Loucy (cell line): ENCODE results near the gene PMEL.

Experiments used
- H2AFZ ChIP-seq: fragments of 200-600 bp; sonication (generic); 2 replicates; pipeline ENCODE4 v1.6.0; 2016; ENCODE audit warnings: antibody characterized with exemption, mild to moderate bottlenecking, low read length, moderate library complexity
- H3F3A ChIP-seq: fragments of 200-600 bp; 2 replicates; pipeline ENCODE4 v1.6.0; 2016; ENCODE audit warnings: antibody characterized with exemption, low read depth, mild to moderate bottlenecking
- H3K27me3 ChIP-seq: fragments of 200-600 bp; sonication (generic); 2 replicates; pipeline ENCODE4 v1.6.1; 2014; ENCODE audit warnings: low read length, mild to moderate bottlenecking; ENCODE audit not compliant: insufficient read depth, poor library complexity, severe bottlenecking
- H3K36me3 ChIP-seq: fragments of 200-600 bp; sonication (generic); 2 replicates; pipeline ENCODE4 v1.6.1; 2016; ENCODE audit warnings: low read length; ENCODE audit not compliant: insufficient read depth
- H3K4me1 ChIP-seq: fragments of 200-600 bp; sonication (generic); 2 replicates; pipeline ENCODE4 v1.5.1; 2014; ENCODE audit warnings: low read length, mild to moderate bottlenecking; ENCODE audit not compliant: insufficient read depth, poor library complexity, severe bottlenecking
- H3K4me2 ChIP-seq: fragments of 200-600 bp; sonication (generic); 2 replicates; pipeline ENCODE4 v1.6.0; 2014; ENCODE audit warnings: antibody characterized with exemption, low read length, low read depth, mild to moderate bottlenecking; ENCODE audit not compliant: poor library complexity, severe bottlenecking
- H3K4me3 ChIP-seq: fragments of 200-600 bp; sonication (generic); 2 replicates; pipeline ENCODE4 v1.5.1; 2014; ENCODE audit warnings: low read length, mild to moderate bottlenecking, mixed read lengths; ENCODE audit not compliant: poor library complexity, severe bottlenecking
- H3K79me2 ChIP-seq: fragments of 200-600 bp; sonication (generic); 2 replicates; pipeline ENCODE4 v1.6.1; 2014; ENCODE audit warnings: low read length; ENCODE audit not compliant: insufficient read depth
- H3K9ac ChIP-seq: fragments of 200-600 bp; sonication (generic); 2 replicates; pipeline ENCODE4 v1.6.0; 2014; ENCODE audit warnings: mild to moderate bottlenecking, low read depth, low read length, moderate library complexity; ENCODE audit not compliant: poor library complexity, severe bottlenecking
- H3K9me2 ChIP-seq: fragments of 200-600 bp; sonication (generic); replicated peaks from 2 replicates; pipeline ENCODE4 v1.6.1; 2016; ENCODE audit warnings: low read depth, low read length, mixed read lengths
- H3K9me3 ChIP-seq: fragments of 200-600 bp; sonication (generic); 2 replicates; pipeline ENCODE4 v1.6.1; 2014; ENCODE audit warnings: mild to moderate bottlenecking, antibody characterized with exemption, low read length, low read depth; ENCODE audit not compliant: insufficient read depth
- H4K20me1 ChIP-seq: fragments of 200-600 bp; sonication (generic); 2 replicates; pipeline ENCODE4 v1.6.0; 2014; ENCODE audit warnings: antibody characterized with exemption, low read length, mild to moderate bottlenecking; ENCODE audit not compliant: insufficient read depth, poor library complexity, severe bottlenecking
- EZH2phosphoT487 ChIP-seq: fragments of 200-600 bp; IDR thresholded peaks from 2 replicates; pipeline ENCODE4 v1.6.1; 2018; ENCODE audit warnings: antibody characterized with exemption, mild to moderate bottlenecking, moderate library complexity, borderline replicate concordance
- TF ChIP-seq, protein P1 (sequence below): fragments of 200-600 bp; sonication (generic); conservative IDR thresholded peaks from 2 replicates; pipeline ENCODE4 v1.5.1; 2014; ENCODE audit warnings: mild to moderate bottlenecking, antibody characterized with exemption, low read length

Gene PMEL

DNA sequence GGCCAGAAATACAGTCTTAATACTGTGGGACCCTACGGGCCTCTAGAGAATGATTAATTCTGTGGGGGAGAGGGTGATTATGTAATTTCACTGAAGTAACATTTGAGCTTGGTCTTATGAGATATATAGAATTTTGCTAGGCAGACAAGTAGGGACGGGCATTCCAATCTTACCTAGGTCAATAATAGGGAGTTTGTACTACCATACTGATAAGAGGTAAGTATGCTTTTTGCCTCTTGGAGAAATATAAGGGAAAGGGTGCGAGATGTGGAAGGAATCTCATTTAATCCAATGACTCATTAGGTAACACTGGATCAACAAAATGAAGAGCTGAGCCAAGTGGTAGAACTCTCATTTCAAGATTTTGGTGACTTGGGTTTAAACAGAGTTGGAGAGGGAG, 13.2 kb upstream of the PMEL start:
- Histone ChIP-seq H4K20me1 (peaks cover 7% of the 10 kb centered on the region), H3K9me2 (no peaks in the 10 kb centered on the region), H3K4me1 (peaks cover 29% of the 10 kb centered on the region), H2AFZ (no peak overlapping the region), H3F3A (no peaks in the 10 kb centered on the region), H3K9ac (no peak overlapping the region), H3K36me3 (no peaks in the 10 kb centered on the region), H3K27me3 (no peaks in the 10 kb centered on the region), H3K4me3 (no peak overlapping the region), H3K79me2 (peaks cover 50% of the 10 kb centered on the region), H3K9me3 (no peaks in the 10 kb centered on the region), H3K4me2 (no peak overlapping the region)
- TF ChIP-seq, protein P1, sequence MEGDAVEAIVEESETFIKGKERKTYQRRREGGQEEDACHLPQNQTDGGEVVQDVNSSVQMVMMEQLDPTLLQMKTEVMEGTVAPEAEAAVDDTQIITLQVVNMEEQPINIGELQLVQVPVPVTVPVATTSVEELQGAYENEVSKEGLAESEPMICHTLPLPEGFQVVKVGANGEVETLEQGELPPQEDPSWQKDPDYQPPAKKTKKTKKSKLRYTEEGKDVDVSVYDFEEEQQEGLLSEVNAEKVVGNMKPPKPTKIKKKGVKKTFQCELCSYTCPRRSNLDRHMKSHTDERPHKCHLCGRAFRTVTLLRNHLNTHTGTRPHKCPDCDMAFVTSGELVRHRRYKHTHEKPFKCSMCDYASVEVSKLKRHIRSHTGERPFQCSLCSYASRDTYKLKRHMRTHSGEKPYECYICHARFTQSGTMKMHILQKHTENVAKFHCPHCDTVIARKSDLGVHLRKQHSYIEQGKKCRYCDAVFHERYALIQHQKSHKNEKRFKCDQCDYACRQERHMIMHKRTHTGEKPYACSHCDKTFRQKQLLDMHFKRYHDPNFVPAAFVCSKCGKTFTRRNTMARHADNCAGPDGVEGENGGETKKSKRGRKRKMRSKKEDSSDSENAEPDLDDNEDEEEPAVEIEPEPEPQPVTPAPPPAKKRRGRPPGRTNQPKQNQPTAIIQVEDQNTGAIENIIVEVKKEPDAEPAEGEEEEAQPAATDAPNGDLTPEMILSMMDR, result no peak
- TF ChIP-seq EZH2phosphoT487, result no peak

GRCh38 chr12:55978393-55978792, 12.6 kb upstream of the PMEL start:
- peaks cover 51% of the 10 kb centered on the region for H3K79me2 ChIP-seq

DNA sequence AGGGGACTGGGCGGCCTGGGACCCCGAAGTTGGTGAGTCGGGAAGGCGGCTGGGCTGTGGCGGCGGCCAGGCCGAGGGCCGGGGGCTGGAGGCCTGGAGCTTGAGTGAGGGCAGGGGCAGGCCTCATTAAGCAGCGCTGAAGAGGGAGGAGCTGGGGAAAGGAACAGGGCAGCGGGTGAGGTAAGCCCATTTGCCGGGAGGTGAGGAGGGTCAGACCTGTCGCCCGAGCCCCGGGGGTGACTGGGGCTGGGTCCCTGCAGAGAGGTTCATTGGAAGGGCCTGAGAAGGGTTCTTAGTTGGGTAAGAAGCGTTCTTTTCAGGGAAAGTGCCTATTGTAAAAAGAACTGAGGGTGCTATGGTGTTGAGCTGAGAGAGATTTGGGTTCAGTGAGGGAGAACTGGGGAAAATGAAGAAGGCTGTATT, 8.5 kb upstream of the PMEL start:
- H3F3A ChIP-seq, result no peaks in the 10 kb centered on the region
- H3K9me2 ChIP-seq, result no peaks in the 10 kb centered on the region
- H4K20me1 ChIP-seq, result peaks cover 9% of the 10 kb centered on the region
- H3K4me1 ChIP-seq, result peaks cover 32% of the 10 kb centered on the region
- peak overlapping the region; percentile 84 for H2AFZ ChIP-seq
- peak overlapping the region; percentile 85 for H3K4me2 ChIP-seq
- peak overlapping the region; percentile 96 for H3K9ac ChIP-seq
- no peaks in the 10 kb centered on the region for H3K36me3 ChIP-seq
- H3K9me3 ChIP-seq, result no peaks in the 10 kb centered on the region
- TF ChIP-seq, protein P1, result no peak
- TF ChIP-seq EZH2phosphoT487, result no peak
- H3K79me2 ChIP-seq, result peaks cover 62% of the 10 kb centered on the region
- H3K4me3 ChIP-seq, result peak overlapping the region; percentile 91
- H3K27me3 ChIP-seq, result no peaks in the 10 kb centered on the region

More at GRCh38 chr12:55978393-55978792, 12.6 kb upstream of the PMEL start:
- Histone ChIP-seq H3K4me2 (no peak overlapping the region), H3K36me3 (no peaks in the 10 kb centered on the region), H3K9me2 (no peaks in the 10 kb centered on the region), H3K27me3 (no peaks in the 10 kb centered on the region), H3F3A (no peaks in the 10 kb centered on the region), H3K9me3 (no peaks in the 10 kb centered on the region), H2AFZ (no peak overlapping the region), H4K20me1 (peaks cover 9% of the 10 kb centered on the region), H3K4me3 (no peak overlapping the region), H3K4me1 (peaks cover 29% of the 10 kb centered on the region), H3K9ac (no peak overlapping the region)
- TF ChIP-seq, protein P1, result no peak
- TF ChIP-seq EZH2phosphoT487, result no peak
